HUES48 (cell line): ENCODE data around the gene LRCH4.
"Not testable (repeated sequence)": the region's sequence is repeated elsewhere in the genome, so short reads cannot be mapped to it uniquely, and the experiment has no call there.

Experiments
- H3K27ac ChIP-seq: one replicate; pipeline ENCODE4 v1.7.0; 2013; ENCODE audit warnings: low read depth, low read length, inconsistent platforms
- H3K27me3 ChIP-seq: 2 replicates; pipeline ENCODE4 v1.6.1; 2013; ENCODE audit warnings: mild to moderate bottlenecking, low read length; ENCODE audit not compliant: control insufficient read depth, insufficient read depth
- H3K36me3 ChIP-seq: 2 replicates; pipeline ENCODE4 v1.6.1; 2013; ENCODE audit warnings: low read length; ENCODE audit not compliant: control insufficient read depth, insufficient read depth
- H3K4me1 ChIP-seq: 2 replicates; pipeline ENCODE4 v1.6.1; 2013; ENCODE audit warnings: mild to moderate bottlenecking, low read length; ENCODE audit not compliant: control insufficient read depth, insufficient read depth
- H3K4me3 ChIP-seq: 2 replicates; pipeline ENCODE4 v1.5.1; 2013; ENCODE audit warnings: mild to moderate bottlenecking, low read depth, low read length
- H3K9ac ChIP-seq: 2 replicates; pipeline ENCODE4 v1.6.1; 2013; ENCODE audit warnings: mild to moderate bottlenecking, low read depth, low read length, moderate library complexity
- H3K9me3 ChIP-seq: 2 replicates; pipeline ENCODE4 v1.6.1; 2013; ENCODE audit warnings: low read length; ENCODE audit not compliant: control insufficient read depth, insufficient read depth

Gene LRCH4

GRCh38 chr7:100563809-100564400 lies 22.0 kb downstream of the LRCH4 start:
- no peaks in the 10 kb centered on the region for H3K9me3 ChIP-seq
- H3K27ac ChIP-seq, result no peak overlapping the region
- H3K4me1 ChIP-seq, result peaks cover 3% of the 10 kb centered on the region; the same call in 1 of the 2 replicates
- H3K27me3 ChIP-seq, result no peaks in the 10 kb centered on the region
- H3K9ac ChIP-seq, result no peak overlapping the region
- no peaks in the 10 kb centered on the region for H3K36me3 ChIP-seq
- no peak overlapping the region for H3K4me3 ChIP-seq

GRCh38 chr7:100563100-100563564 lies 22.8 kb downstream of the LRCH4 start:
- no peak overlapping the region for H3K9ac ChIP-seq
- H3K4me3 ChIP-seq, result no peak overlapping the region
- no peaks in the 10 kb centered on the region for H3K9me3 ChIP-seq
- H3K36me3 ChIP-seq, result no peaks in the 10 kb centered on the region
- no peak overlapping the region for H3K27ac ChIP-seq
- H3K27me3 ChIP-seq, result no peaks in the 10 kb centered on the region
- peaks cover 3% of the 10 kb centered on the region; the same call in 1 of the 2 replicates for H3K4me1 ChIP-seq

- Histone ChIP-seq H3K36me3 (no peaks in the 10 kb centered on the region), H3K9ac (no peak overlapping the region)
Measured at GRCh38 chr7:100562195-100563099, 23.5 kb downstream of the LRCH4 start.

GRCh38 chr7:100561491-100562194 lies 24.3 kb downstream of the LRCH4 start:
- Histone ChIP-seq H3K27me3 (no peaks in the 10 kb centered on the region), H3K9me3 (no peaks in the 10 kb centered on the region), H3K4me1 (peaks cover 3% of the 10 kb centered on the region; the same call in 1 of the 2 replicates), H3K4me3 (no peak overlapping the region), H3K27ac (no peak overlapping the region), H3K9ac (no peak overlapping the region), H3K36me3 (0 out of 2 replicates have a peak, but pooled peaks cover 4% of the 10 kb centered on the region)

More at GRCh38 chr7:100562195-100563099, 23.5 kb downstream of the LRCH4 start:
- Histone ChIP-seq H3K9me3 (no peaks in the 10 kb centered on the region), H3K27me3 (no peaks in the 10 kb centered on the region), H3K4me3 (no peak overlapping the region), H3K27ac (no peak overlapping the region), H3K4me1 (peaks cover 3% of the 10 kb centered on the region; the same call in 1 of the 2 replicates)

GRCh38 chr7:100559127-100559526 lies 26.8 kb downstream of the LRCH4 start:
- Histone ChIP-seq H3K4me3 (no peak overlapping the region), H3K9ac (no peak overlapping the region), H3K27ac (no peak overlapping the region), H3K36me3 (peaks cover 13% of the 10 kb centered on the region), H3K27me3 (no peaks in the 10 kb centered on the region), H3K4me1 (peaks cover 2% of the 10 kb centered on the region; the same call in 1 of the 2 replicates), H3K9me3 (no peaks in the 10 kb centered on the region)

GRCh38 chr7:100556541-100556940 lies 29.4 kb downstream of the LRCH4 start:
- H3K27ac ChIP-seq, result no peak overlapping the region

GRCh38 chr7:100555701-100556100 lies 30.2 kb downstream of the LRCH4 start:
- no peak overlapping the region for H3K4me3 ChIP-seq
- H3K9me3 ChIP-seq, result no peaks in the 10 kb centered on the region
- H3K27ac ChIP-seq, result no peak overlapping the region
- no peak overlapping the region for H3K9ac ChIP-seq
- H3K4me1 ChIP-seq, result no peaks in the 10 kb centered on the region
- H3K36me3 ChIP-seq, result peaks cover 29% of the 10 kb centered on the region
- no peaks in the 10 kb centered on the region for H3K27me3 ChIP-seq

More at GRCh38 chr7:100556541-100556940, 29.4 kb downstream of the LRCH4 start:
- no peak overlapping the region for H3K4me3 ChIP-seq
- no peaks in the 10 kb centered on the region for H3K4me1 ChIP-seq
- no peak overlapping the region for H3K9ac ChIP-seq
- H3K27me3 ChIP-seq, result no peaks in the 10 kb centered on the region
- H3K9me3 ChIP-seq, result no peaks in the 10 kb centered on the region
- H3K36me3 ChIP-seq, result peaks cover 29% of the 10 kb centered on the region

GRCh38 chr7:100553032-100553431 lies 32.9 kb downstream of the LRCH4 start:
- Histone ChIP-seq H3K9me3 (no peaks in the 10 kb centered on the region), H3K4me1 (no peaks in the 10 kb centered on the region), H3K9ac (no peak overlapping the region), H3K4me3 (no peak overlapping the region), H3K27me3 (no peaks in the 10 kb centered on the region), H3K27ac (no peak overlapping the region), H3K36me3 (peaks cover 48% of the 10 kb centered on the region)

- H3K4me1 ChIP-seq, result no peaks in the 10 kb centered on the region
- H3K9ac ChIP-seq, result no peak overlapping the region
- H3K9me3 ChIP-seq, result no peaks in the 10 kb centered on the region
- H3K27ac ChIP-seq, result no peak overlapping the region
- no peaks in the 10 kb centered on the region for H3K27me3 ChIP-seq
- H3K4me3 ChIP-seq, result no peak overlapping the region
- H3K36me3 ChIP-seq, result peaks cover 48% of the 10 kb centered on the region
Measured at GRCh38 chr7:100552532-100552931, 33.4 kb downstream of the LRCH4 start.

- H3K27ac ChIP-seq, H3K4me3 ChIP-seq, H3K27me3 ChIP-seq, H3K9me3 ChIP-seq, H3K9ac ChIP-seq: not testable (repeated sequence)
- H3K36me3 ChIP-seq, result peaks cover 33% of the 10 kb centered on the region
- H3K4me1 ChIP-seq, result peaks cover 33% of the 10 kb centered on the region
Measured at GRCh38 chr7:100548446-100548845, 37.5 kb downstream of the LRCH4 start.
